ENCODE measurements around the gene FRMPD4. TPM values are rescaled to one million over a fixed set of nuclear protein-coding genes. Genes with fewer than 3 reads are reported as not detected.

Gene FRMPD4
- polyA plus RNA-seq, 2 of the 4 experiments (the other 2 are of a cell fraction) = 0.08 to 0.28 TPM

- H3K27ac ChIP-seq = no peak overlapping the region
- ATAC-seq (peak in 1 of 2 experiments; percentile 68; a peak in 1 of 6 replicates), FAIRE-seq (no peak), DNase-seq (ENCODE audit: low read depth in 1 of 2, low spot score in 1 of 2) (peak in 1 of 2 experiments; percentile 2)
- WGBS (ENCODE audit: missing lambda C conversion rate) = 20% methylated on average over 7 of the region's 8 CpGs
- H3K4me2 ChIP-seq = no peak overlapping the region
- H3K4me1 ChIP-seq = no peaks in the 10 kb centered on the region
- CTCF ChIA-PET = interaction anchor here (0.8 to 1.3 kb wide), 4 partner anchors 9 to 933 kb away, joined by 3 read pairs; no protein-coding TSS in a partner anchor
- no peak for TF ChIP-seq CEBPB (IDR thresholded peaks at IDR 0.05)
- TF ChIP-seq ELK1 (IDR thresholded peaks at IDR 0.05; ENCODE audit: low read depth, low read length) = no peak
- no peak for TF ChIP-seq CBX2 (IDR thresholded peaks at IDR 0.05; ENCODE audit: borderline replicate concordance, low read depth)
- TF ChIP-seq REST (IDR thresholded peaks at IDR 0.05) = peak; percentile 77
- TF ChIP-seq CHD2 (IDR thresholded peaks at IDR 0.05; ENCODE audit: low read length, partially characterized antibody) = no peak
- 0 out of 2 replicates have a peak, but pooled peaks have one; percentile 25 for TF ChIP-seq EHMT2 (IDR thresholded peaks at IDR 0.05; ENCODE audit: low read depth)
- no peak overlapping the region for H3K4me3 ChIP-seq
- POLR2A ChIA-PET = no interaction called here
- H3K9me3 ChIP-seq = no peaks in the 10 kb centered on the region
These were observed 582.8 kb downstream of the FRMPD4 start for GRCh38 chrX:12721042-12721441.

GRCh38 chrX:12722314-12722713, 584.0 kb downstream of the FRMPD4 start:
- DNase-seq (ENCODE audit: low read depth in 1 of 2, low spot score in 1 of 2) (no peak), FAIRE-seq (no peak), ATAC-seq (no peak)
- H3K9me3 ChIP-seq = no peaks in the 10 kb centered on the region
- POLR2A ChIA-PET = no interaction called here
- no peak overlapping the region for H3K4me2 ChIP-seq
- no peak overlapping the region for H3K4me3 ChIP-seq
- H3K27ac ChIP-seq = no peak overlapping the region
- no peaks in the 10 kb centered on the region for H3K4me1 ChIP-seq
- 53% methylated on average over 1 of the region's 1 CpG for WGBS (ENCODE audit: missing lambda C conversion rate)
- CTCF ChIA-PET = no interaction called here
- TF ChIP-seq MAFK (IDR thresholded peaks at IDR 0.05; ENCODE audit: partially characterized antibody) = peak; percentile 26
- TF ChIP-seq HOXB5 (CRISPR knock-in tag; IDR thresholded peaks at IDR 0.05) = no peak
- TF ChIP-seq JUN (IDR thresholded peaks at IDR 0.05) = no peak
- no peak for TF ChIP-seq ELK1 (IDR thresholded peaks at IDR 0.05; ENCODE audit: low read depth, low read length)
- TF ChIP-seq CHD2 (IDR thresholded peaks at IDR 0.05; ENCODE audit: low read length, partially characterized antibody) = no peak
- TF ChIP-seq FOSB (CRISPR knock-in tag; IDR thresholded peaks at IDR 0.05) = no peak

GRCh38 chrX:12741416-12741815, 603.1 kb downstream of the FRMPD4 start:
- TF ChIP-seq FOSL2 (IDR thresholded peaks at IDR 0.05) = no peak
- no peak for TF ChIP-seq FOSL2 (CRISPR knock-in tag; IDR thresholded peaks at IDR 0.05)
- TF ChIP-seq KDM1A (IDR thresholded peaks at IDR 0.05; ENCODE audit: low read depth) = no peak
- no peak for TF ChIP-seq MAX (IDR thresholded peaks at IDR 0.05)
- TF ChIP-seq ZSCAN20 (CRISPR knock-in tag; IDR thresholded peaks at IDR 0.05) = no peak
- TF ChIP-seq ATOH8 (CRISPR knock-in tag; IDR thresholded peaks at IDR 0.05; ENCODE audit: low read depth) = no peak
- TF ChIP-seq HES2 (IDR thresholded peaks at IDR 0.05) = no peak
- TF ChIP-seq MAZ (IDR thresholded peaks at IDR 0.05; ENCODE audit: borderline replicate concordance, low read depth, low read length) = no peak
- ATAC-seq (no peak), DNase-seq (ENCODE audit: low read depth in 1 of 2, low spot score in 1 of 2) (no peak), FAIRE-seq (no peak)
- Histone ChIP-seq H3K4me3 (no peak overlapping the region), H3K9me3 (no peaks in the 10 kb centered on the region), H3K4me1 (no peaks in the 10 kb centered on the region), H3K4me2 (no peak overlapping the region), H3K27ac (no peak overlapping the region)
- POLR2A ChIA-PET = no interaction called here
- WGBS (ENCODE audit: missing lambda C conversion rate) = 13% methylated on average over 6 of the region's 6 CpGs
- CTCF ChIA-PET = no interaction called here

Measured in A549 (cell line).